Parathyroid adenoma (tissue), 2 donors: ENCODE measurements around the gene SEMA6A.

Source experiments
- H2AFZ ChIP-seq: fragments of 300-600 bp; sonication (generic); one replicate; pipeline ENCODE4 v1.7.0; 2017; ENCODE audit warnings: antibody characterized with exemption, mild to moderate bottlenecking
- H3K27ac ChIP-seq: fragments of 300-600 bp; sonication (generic); one replicate; pipeline ENCODE4 v1.7.0; 2017
- H3K27me3 ChIP-seq: fragments of 300-600 bp; sonication (generic); one replicate; pipeline ENCODE4 v1.7.0; 2017; ENCODE audit warnings: low read length; ENCODE audit not compliant: control insufficient read depth, insufficient read depth
- H3K36me3 ChIP-seq: fragments of 300-600 bp; sonication (generic); one replicate; pipeline ENCODE4 v1.7.0; 2017; ENCODE audit warnings: low read length; ENCODE audit not compliant: control insufficient read depth, insufficient read depth
- H3K4me1 ChIP-seq: fragments of 300-600 bp; sonication (generic); one replicate; pipeline ENCODE4 v1.7.0; 2017; ENCODE audit warnings: control low read depth
- H3K4me2 ChIP-seq: fragments of 300-600 bp; sonication (generic); one replicate; pipeline ENCODE4 v1.7.0; 2017; ENCODE audit warnings: low read length
- H3K4me3 ChIP-seq: fragments of 300-600 bp; sonication (generic); one replicate; pipeline ENCODE4 v1.7.0; 2017; ENCODE audit warnings: low read depth, low read length
- H3K79me2 ChIP-seq: fragments of 300-600 bp; sonication (generic); one replicate; pipeline ENCODE4 v1.7.0; 2017; ENCODE audit warnings: control low read depth
- H3K9ac ChIP-seq: fragments of 300-600 bp; sonication (generic); one replicate; pipeline ENCODE4 v1.7.0; 2017; ENCODE audit warnings: mild to moderate bottlenecking
- H3K9me3 ChIP-seq: fragments of 300-600 bp; sonication (generic); one replicate; pipeline ENCODE4 v1.7.0; 2017; ENCODE audit warnings: low read length; ENCODE audit not compliant: control insufficient read depth
- TF ChIP-seq, protein P1 (sequence below): fragments of 300-600 bp; sonication (generic); IDR thresholded peaks from one replicate; pipeline ENCODE4 v1.7.0; 2017; ENCODE audit warnings: antibody characterized with exemption, mild to moderate bottlenecking
- donor health status: primary hyperparathyroidism.

Gene SEMA6A

GRCh38 chr5:116578676-116579075 is 4.1 kb upstream of the SEMA6A start:
- no peak overlapping the region for H3K4me3 ChIP-seq
- no peaks in the 10 kb centered on the region for H3K27me3 ChIP-seq
- no peak overlapping the region for H3K27ac ChIP-seq
- no peak overlapping the region for H2AFZ ChIP-seq
- H3K9me3 ChIP-seq, result no peaks in the 10 kb centered on the region
- peaks cover 11% of the 10 kb centered on the region for H3K4me1 ChIP-seq
- H3K9ac ChIP-seq, result no peak overlapping the region
- no peaks in the 10 kb centered on the region for H3K79me2 ChIP-seq
- TF ChIP-seq, protein P1, sequence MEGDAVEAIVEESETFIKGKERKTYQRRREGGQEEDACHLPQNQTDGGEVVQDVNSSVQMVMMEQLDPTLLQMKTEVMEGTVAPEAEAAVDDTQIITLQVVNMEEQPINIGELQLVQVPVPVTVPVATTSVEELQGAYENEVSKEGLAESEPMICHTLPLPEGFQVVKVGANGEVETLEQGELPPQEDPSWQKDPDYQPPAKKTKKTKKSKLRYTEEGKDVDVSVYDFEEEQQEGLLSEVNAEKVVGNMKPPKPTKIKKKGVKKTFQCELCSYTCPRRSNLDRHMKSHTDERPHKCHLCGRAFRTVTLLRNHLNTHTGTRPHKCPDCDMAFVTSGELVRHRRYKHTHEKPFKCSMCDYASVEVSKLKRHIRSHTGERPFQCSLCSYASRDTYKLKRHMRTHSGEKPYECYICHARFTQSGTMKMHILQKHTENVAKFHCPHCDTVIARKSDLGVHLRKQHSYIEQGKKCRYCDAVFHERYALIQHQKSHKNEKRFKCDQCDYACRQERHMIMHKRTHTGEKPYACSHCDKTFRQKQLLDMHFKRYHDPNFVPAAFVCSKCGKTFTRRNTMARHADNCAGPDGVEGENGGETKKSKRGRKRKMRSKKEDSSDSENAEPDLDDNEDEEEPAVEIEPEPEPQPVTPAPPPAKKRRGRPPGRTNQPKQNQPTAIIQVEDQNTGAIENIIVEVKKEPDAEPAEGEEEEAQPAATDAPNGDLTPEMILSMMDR, result no peak
- peak overlapping the region; percentile 2 for H3K4me2 ChIP-seq
- H3K36me3 ChIP-seq, result no peaks in the 10 kb centered on the region

DNA sequence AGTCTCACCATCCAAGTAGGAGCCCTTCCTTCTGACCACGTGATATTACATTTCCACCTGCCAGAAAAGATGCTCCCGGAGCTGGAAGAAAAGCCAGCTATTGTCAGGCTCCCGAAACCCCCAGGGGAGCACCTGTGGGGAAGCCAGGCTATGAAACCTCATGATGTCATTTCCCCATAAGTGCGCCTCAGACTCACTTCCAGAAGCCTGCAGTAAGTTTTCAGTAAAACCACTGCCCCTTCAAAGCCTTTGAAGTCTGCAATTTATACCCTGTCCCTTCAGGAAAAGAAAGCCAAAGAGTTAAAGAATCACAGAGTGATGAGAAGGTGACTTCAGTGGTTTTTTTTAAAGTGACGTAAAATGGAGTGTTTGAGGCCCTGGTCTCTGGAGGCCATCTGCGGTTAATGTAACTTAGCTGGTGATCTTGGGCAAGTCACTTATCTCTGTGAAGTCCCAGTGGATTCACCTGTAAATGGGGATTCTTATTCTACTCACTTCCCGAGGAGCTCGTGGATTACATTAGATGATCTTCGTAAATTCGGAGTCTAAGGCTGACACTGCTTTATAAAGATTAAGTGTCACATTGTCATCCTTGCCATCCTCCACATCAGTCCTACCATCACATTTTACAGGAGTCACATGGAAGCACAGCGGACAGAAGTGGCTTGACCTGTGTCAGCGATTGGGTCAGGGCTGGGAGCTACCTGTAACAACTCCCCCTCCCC is 2.6 kb upstream of the SEMA6A start:
- H3K4me3 ChIP-seq, result no peak overlapping the region
- no peak overlapping the region for H3K4me2 ChIP-seq
- no peak overlapping the region for H3K27ac ChIP-seq
- H3K9me3 ChIP-seq, result no peaks in the 10 kb centered on the region
- H2AFZ ChIP-seq, result no peak overlapping the region
- H3K4me1 ChIP-seq, result peaks cover 11% of the 10 kb centered on the region
- H3K36me3 ChIP-seq, result no peaks in the 10 kb centered on the region
- no peak overlapping the region for H3K9ac ChIP-seq
- H3K27me3 ChIP-seq, result no peaks in the 10 kb centered on the region
- no peaks in the 10 kb centered on the region for H3K79me2 ChIP-seq
- TF ChIP-seq, protein P1, result no peak

DNA sequence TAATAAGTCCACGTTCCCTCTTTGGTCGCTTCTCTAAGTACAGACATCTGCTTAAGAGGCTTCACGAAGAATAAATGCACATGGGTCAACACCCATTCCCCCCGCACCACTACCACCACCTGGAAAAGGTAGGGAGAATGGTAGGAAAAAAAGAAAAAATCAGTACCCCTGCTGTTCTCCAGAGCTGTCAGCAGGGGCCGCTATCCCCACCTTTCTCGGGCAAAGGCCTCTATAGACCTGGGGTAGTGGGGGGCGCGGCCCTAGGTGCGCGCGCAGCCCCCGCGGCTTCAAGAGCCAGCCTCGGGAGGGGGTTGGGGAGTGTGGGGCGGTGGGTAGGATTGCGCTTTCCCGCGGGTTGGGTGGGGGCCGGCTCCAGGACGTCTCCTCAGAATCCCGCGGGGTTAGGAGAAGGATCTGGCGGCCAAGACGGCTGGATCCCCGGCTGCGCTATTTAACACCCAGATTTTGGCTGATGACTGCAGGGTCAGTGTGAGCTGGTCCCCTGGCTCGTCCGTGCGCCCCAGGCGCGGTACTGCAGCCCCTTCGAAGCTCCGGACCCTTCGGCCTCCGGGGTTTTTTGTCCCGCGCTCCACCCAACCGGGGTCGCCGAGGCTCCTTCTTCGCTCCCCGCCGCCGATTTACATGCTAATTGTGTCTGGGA is 1.6 kb upstream of the SEMA6A start:
- no peaks in the 10 kb centered on the region for H3K79me2 ChIP-seq
- H2AFZ ChIP-seq, result peak overlapping the region; percentile 59
- no peak overlapping the region for H3K27ac ChIP-seq
- H3K9ac ChIP-seq, result no peak overlapping the region
- H3K4me2 ChIP-seq, result peak overlapping the region; percentile 85
- H3K4me1 ChIP-seq, result peaks cover 11% of the 10 kb centered on the region
- H3K9me3 ChIP-seq, result no peaks in the 10 kb centered on the region
- H3K4me3 ChIP-seq, result peak overlapping the region; percentile 58
- no peaks in the 10 kb centered on the region for H3K36me3 ChIP-seq
- no peaks in the 10 kb centered on the region for H3K27me3 ChIP-seq
- TF ChIP-seq, protein P1, result peak; percentile 73

GRCh38 chr5:116575326-116576052 is 866 bp upstream of the SEMA6A start:
- Histone ChIP-seq H3K27ac (peak overlapping the region; percentile 22), H3K4me2 (peak overlapping the region; percentile 85), H3K9me3 (no peaks in the 10 kb centered on the region), H3K79me2 (no peaks in the 10 kb centered on the region), H3K4me3 (peak overlapping the region; percentile 58), H3K9ac (no peak overlapping the region), H3K4me1 (peaks cover 11% of the 10 kb centered on the region), H3K36me3 (no peaks in the 10 kb centered on the region), H3K27me3 (no peaks in the 10 kb centered on the region), H2AFZ (peak overlapping the region; percentile 59)
- TF ChIP-seq, protein P1, result no peak
